ENCODE measurements around the gene PRKCA. TPM values are rescaled to one million over a fixed set of nuclear protein-coding genes. Genes with fewer than 3 reads are reported as not detected.

The PRKCA gene
- total and polyA plus RNA-seq, 2 of the 13 experiments (the other 11 are each of a cell fraction or from before 2014, with no cell fraction given) = 18.5 to 21.5 TPM

DNA sequence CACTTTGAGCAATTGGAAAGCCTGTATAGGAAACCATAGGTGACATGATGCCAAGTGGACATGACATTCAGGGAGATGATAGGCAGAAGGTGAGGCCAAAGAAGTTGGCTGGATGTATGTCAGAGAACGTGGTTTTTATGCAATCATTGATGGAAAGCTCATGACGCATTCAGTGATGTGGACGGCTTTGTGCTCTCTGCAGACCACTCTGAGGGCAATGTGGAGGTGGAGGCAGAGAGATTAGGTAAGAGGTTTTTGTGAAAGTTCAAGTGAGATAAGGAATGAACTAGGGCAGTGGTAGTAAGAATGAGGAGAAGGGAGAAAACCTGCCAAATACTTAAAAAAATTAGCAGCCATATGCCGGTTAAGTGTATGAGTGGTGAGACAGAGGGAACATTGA lies 99.0 kb downstream of the PRKCA start:
- no peak for FAIRE-seq
- H3K79me2 ChIP-seq (ENCODE audit: insufficient read depth, low read length) = peaks cover 47% of the 10 kb centered on the region

DNA sequence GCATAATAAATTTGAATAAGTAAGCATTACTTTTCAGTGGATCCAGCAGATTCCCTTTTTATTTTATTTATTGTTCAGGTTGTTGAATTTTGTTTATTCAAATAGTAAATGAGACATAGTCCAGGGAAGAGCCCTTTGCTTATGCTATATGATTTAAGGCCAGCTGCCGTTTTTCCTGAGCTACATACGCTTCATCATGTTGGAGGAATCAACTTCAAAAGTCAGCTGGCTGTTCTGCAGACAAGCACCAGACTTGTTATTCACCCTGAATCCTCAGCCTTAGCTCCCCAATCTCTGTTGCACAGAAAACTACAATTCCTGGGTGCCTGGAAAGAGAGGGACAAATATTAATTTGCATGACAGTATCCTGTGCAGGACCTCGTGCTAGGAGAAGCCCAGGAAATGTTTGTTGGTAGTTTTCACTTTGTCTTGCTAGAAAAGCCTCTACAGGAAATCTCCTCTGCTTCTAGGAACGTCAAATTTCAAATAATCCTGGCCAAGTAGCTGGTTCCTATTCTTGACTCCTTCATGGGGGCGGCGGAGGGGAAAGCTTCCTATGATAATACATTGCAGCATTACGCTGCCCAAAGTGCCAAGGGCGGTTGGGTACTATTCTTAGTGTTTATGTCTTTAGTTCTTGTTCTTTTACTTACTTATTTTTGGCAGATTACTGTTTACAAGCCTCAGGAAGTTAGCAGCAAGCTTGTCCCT lies 101.6 kb downstream of the PRKCA start:
- Histone ChIP-seq H3K9me3 (ENCODE audit: low read length) (0 out of 2 replicates have a peak, but pooled peaks cover 3% of the 10 kb centered on the region), H3K4me1 (ENCODE audit: insufficient read depth, low read length) (peaks cover 5% of the 10 kb centered on the region; the same call in 1 of the 2 replicates), H3K27me3 (ENCODE audit: control insufficient read depth in 1 of 2, insufficient read depth in 2 of 2, low read length in 2 of 2) (no peaks in the 10 kb centered on the region), H3K27ac (ENCODE audit: extremely low read length, insufficient read depth, low read length) (no peak overlapping the region), H3K4me2 (ENCODE audit: low read depth, low read length) (no peak overlapping the region), H3K79me2 (ENCODE audit: insufficient read depth, low read length) (peaks cover 38% of the 10 kb centered on the region), H2AFZ (ENCODE audit: low read length) (no peak overlapping the region), H3K4me3 (replicated peaks in 1 of 3; ENCODE audit: insufficient read depth in 1 of 3, low read depth in 2 of 3, low read length in 3 of 3) (no peak overlapping the region), H4K20me1 (ENCODE audit: insufficient read depth, low read length) (no peaks in the 10 kb centered on the region), H3K36me3 (replicated peaks in 1 of 2; ENCODE audit: control insufficient read depth in 1 of 2, insufficient read depth in 2 of 2, low read length in 2 of 2) (peaks cover 0 to 2% of the 10 kb centered on the region in 2 experiments; a peak in 1 of 5 replicates), H3K9ac (ENCODE audit: insufficient read depth, low read depth, low read length) (no peak overlapping the region)
- FAIRE-seq (no peak), ATAC-seq (no peak), DNase-seq (ENCODE audit: low spot score) (no peak)
- ChIA-PET CTCF (ENCODE audit: low intra/inter-chr PET ratio, low total read pairs) (no interaction called here), POLR2A (interaction anchor here (1.5 kb wide), 1 partner anchor 11 kb away, joined by 4 read pairs; no protein-coding TSS in a partner anchor)
- intact Hi-C loops (cut with micrococcal nuclease; ENCODE audit: unreplicated experiment) (no loop called here), in situ Hi-C loops (cut with HindIII; ENCODE audit: extremely low pct_ligation_motif_present, low pct_unique_long_range_greater_than_20kb) (no loop called here)
- no TSS peak for BruUV-seq (replicated peaks)
- WGBS (ENCODE audit: low lambda C conversion rate) = 95% methylated on average over 8 of the region's 8 CpGs
- TF ChIP-seq CHCHD3 (CRISPR knock-in tag; IDR thresholded peaks at IDR 0.05) (no peak), ZNF563 (CRISPR knock-in tag; IDR thresholded peaks at IDR 0.05) (no peak), ADNP (CRISPR knock-in tag; IDR thresholded peaks at IDR 0.05) (no peak), PRMT3 (CRISPR knock-in tag; IDR thresholded peaks at IDR 0.05; ENCODE audit: borderline replicate concordance, low read depth) (no peak), HNRNPK (IDR thresholded peaks at IDR 0.05; ENCODE audit: low read depth, low read length, poor library complexity, severe bottlenecking) (no peak), SMARCC2 (IDR thresholded peaks at IDR 0.05) (no peak), ZFP36L2 (CRISPR knock-in tag; IDR thresholded peaks at IDR 0.05) (no peak), ZNF7 (CRISPR knock-in tag; IDR thresholded peaks at IDR 0.05) (no peak), ZFP62 (CRISPR knock-in tag; IDR thresholded peaks at IDR 0.05) (no peak)
- TF ChIP-seq, protein P1, sequence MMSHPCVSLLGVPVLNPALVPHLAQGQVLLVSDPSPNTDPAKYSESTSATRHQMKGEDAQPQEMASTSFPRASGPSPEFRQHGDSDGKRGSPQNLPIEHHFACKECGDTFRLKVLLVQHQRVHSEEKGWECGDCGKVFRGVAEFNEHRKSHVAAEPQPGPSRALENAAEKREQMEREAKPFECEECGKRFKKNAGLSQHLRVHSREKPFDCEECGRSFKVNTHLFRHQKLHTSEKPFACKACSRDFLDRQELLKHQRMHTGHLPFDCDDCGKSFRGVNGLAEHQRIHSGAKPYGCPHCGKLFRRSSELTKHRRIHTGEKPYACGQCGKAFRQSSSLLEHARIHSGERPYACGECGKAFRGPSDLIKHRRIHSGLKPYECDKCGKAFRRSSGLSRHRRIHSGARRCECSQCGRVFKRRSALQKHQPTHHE (CRISPR knock-in tag; IDR thresholded peaks at IDR 0.05; ENCODE audit: borderline replicate concordance) = no peak
- TF ChIP-seq, protein P2, sequence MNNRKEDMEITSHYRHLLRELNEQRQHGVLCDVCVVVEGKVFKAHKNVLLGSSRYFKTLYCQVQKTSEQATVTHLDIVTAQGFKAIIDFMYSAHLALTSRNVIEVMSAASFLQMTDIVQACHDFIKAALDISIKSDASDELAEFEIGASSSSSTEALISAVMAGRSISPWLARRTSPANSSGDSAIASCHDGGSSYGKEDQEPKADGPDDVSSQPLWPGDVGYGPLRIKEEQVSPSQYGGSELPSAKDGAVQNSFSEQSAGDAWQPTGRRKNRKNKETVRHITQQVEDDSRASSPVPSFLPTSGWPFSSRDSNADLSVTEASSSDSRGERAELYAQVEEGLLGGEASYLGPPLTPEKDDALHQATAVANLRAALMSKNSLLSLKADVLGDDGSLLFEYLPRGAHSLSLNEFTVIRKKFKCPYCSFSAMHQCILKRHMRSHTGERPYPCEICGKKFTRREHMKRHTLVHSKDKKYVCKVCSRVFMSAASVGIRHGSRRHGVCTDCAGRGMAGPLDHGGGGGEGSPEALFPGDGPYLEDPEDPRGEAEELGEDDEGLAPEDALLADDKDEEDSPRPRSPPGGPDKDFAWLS (CRISPR knock-in tag; IDR thresholded peaks at IDR 0.05; ENCODE audit: borderline replicate concordance) = no peak

More for the DNA sequence above, 99.0 kb downstream of the PRKCA start:
- Histone ChIP-seq H3K4me1 (ENCODE audit: insufficient read depth, low read length) (peaks cover 21% of the 10 kb centered on the region), H3K4me2 (ENCODE audit: low read depth, low read length) (no peak overlapping the region), H3K27ac (ENCODE audit: extremely low read length, insufficient read depth, low read length) (no peak overlapping the region), H3K27me3 (ENCODE audit: control insufficient read depth in 1 of 2, insufficient read depth in 2 of 2, low read length in 2 of 2) (no peaks in the 10 kb centered on the region), H4K20me1 (ENCODE audit: insufficient read depth, low read length) (no peaks in the 10 kb centered on the region), H3K9me3 (ENCODE audit: low read length) (0 out of 2 replicates have a peak, but pooled peaks cover 3% of the 10 kb centered on the region), H2AFZ (ENCODE audit: low read length) (no peak overlapping the region), H3K36me3 (replicated peaks in 1 of 2; ENCODE audit: control insufficient read depth in 1 of 2, insufficient read depth in 2 of 2, low read length in 2 of 2) (peaks cover 0 to 2% of the 10 kb centered on the region in 2 experiments; a peak in 1 of 5 replicates), H3K9ac (ENCODE audit: insufficient read depth, low read depth, low read length) (no peak overlapping the region), H3K4me3 (replicated peaks in 1 of 3; ENCODE audit: insufficient read depth in 1 of 3, low read depth in 2 of 3, low read length in 3 of 3) (no peak overlapping the region)
- intact Hi-C loops (cut with micrococcal nuclease; ENCODE audit: unreplicated experiment) = no loop called here
- no peak for ATAC-seq
- DNase-seq (ENCODE audit: low spot score) = no peak
- 99% methylated on average over 4 of the region's 4 CpGs for WGBS (ENCODE audit: low lambda C conversion rate)
- CTCF ChIA-PET (ENCODE audit: low intra/inter-chr PET ratio, low total read pairs) = no interaction called here
- POLR2A ChIA-PET = no interaction called here
- TF ChIP-seq SCMH1 (CRISPR knock-in tag; IDR thresholded peaks at IDR 0.05; ENCODE audit: borderline replicate concordance) = no peak
- TF ChIP-seq, protein P3, sequence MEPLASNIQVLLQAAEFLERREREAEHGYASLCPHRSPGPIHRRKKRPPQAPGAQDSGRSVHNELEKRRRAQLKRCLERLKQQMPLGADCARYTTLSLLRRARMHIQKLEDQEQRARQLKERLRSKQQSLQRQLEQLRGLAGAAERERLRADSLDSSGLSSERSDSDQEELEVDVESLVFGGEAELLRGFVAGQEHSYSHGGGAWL (CRISPR knock-in tag; IDR thresholded peaks at IDR 0.05) = no peak
- no peak for TF ChIP-seq ZNF75D (CRISPR knock-in tag; IDR thresholded peaks at IDR 0.05; ENCODE audit: borderline replicate concordance)
- 0 out of 2 replicates have a peak, but pooled peaks have one; percentile 26 for TF ChIP-seq ZNF709 (CRISPR knock-in tag; IDR thresholded peaks at IDR 0.05)
- no peak for TF ChIP-seq ZNF782 (CRISPR knock-in tag; IDR thresholded peaks at IDR 0.05; ENCODE audit: borderline replicate concordance)
- no TSS peak for BruUV-seq (replicated peaks)
- in situ Hi-C loops (cut with HindIII; ENCODE audit: extremely low pct_ligation_motif_present, low pct_unique_long_range_greater_than_20kb) = no loop called here

All from HepG2 (cell line).